ENCODE measurements around the gene INSIG2. TPM values are rescaled to one million over a fixed set of nuclear protein-coding genes. Genes with fewer than 3 reads are reported as not detected.

INSIG2 gene
- total RNA-seq, 1 experiment from 2014 or later, result 11.0 TPM

DNA sequence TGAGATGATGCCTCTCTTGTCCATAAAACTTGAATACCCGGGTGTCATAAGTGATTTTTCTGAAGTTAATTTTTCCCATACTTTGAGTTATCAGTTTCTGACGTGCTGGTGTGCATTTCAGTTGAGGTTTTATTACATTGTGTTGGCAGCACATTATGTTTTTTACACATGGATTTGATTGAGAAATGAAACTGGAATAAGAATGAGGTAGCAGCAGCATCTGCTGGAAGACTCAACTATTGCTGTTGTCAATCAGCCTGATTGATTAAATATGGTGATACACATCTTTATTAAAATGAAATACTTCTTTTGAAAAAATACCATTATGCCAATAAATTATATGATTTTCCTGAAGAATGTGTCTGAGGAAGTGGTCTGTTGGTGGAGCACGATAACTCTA is 60.5 kb downstream of the INSIG2 start:
- H3K9me3 ChIP-seq (replicated peaks), result no peaks in the 10 kb centered on the region
- H3K27ac ChIP-seq, result no peak overlapping the region
- H3K4me3 ChIP-seq, result no peak overlapping the region
- H3K4me1 ChIP-seq, result no peaks in the 10 kb centered on the region
- no peaks in the 10 kb centered on the region for H3K27me3 ChIP-seq
- no peak for DNase-seq
- no peaks in the 10 kb centered on the region for H3K36me3 ChIP-seq

DNA sequence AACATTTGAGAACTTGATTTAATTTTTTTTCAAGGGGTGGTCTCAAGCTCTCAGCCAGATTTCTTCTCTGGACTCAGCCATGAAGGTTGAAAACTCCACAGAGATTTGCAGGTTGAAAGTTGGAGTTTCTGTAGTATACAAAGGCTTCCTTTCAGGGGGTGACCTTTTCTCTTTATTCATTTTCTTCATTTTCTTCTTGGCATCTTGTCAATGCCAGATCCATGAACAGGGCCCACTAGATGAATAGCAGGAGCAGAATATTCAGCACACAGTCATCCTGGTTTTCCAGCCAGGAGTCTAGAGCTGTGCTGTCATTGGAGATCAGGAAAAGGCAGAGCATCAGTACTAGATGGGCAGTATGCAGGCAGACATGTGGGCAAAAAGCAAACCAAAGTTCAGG is 62.0 kb downstream of the INSIG2 start:
- H3K9me3 ChIP-seq (replicated peaks), result no peaks in the 10 kb centered on the region
- H3K36me3 ChIP-seq, result no peaks in the 10 kb centered on the region
- no peaks in the 10 kb centered on the region for H3K4me1 ChIP-seq
- H3K27me3 ChIP-seq, result no peaks in the 10 kb centered on the region
- no peak for DNase-seq
- no peak overlapping the region for H3K4me3 ChIP-seq
- no peak overlapping the region for H3K27ac ChIP-seq

DNA sequence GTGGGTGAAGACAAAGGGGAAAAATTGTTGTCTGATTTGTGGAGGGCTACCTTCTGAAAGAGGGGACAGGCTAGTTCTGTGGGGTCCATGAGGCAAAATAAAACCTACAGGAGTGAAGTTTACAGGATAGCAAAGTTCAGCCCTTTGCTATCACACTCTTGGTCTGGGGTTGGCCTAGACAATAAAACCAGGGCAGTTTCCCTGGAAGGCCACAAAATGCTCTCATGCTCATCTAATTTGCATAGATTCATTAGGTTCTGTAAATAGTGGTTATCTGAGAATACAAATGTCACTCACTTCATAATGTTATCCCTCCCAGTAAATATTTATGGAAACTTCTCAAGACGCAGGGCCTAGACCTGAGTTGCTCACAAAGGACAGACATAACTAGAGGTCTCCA is 63.6 kb downstream of the INSIG2 start:
- Histone ChIP-seq H3K4me3 (no peak overlapping the region), H3K27ac (no peak overlapping the region), H3K4me1 (no peaks in the 10 kb centered on the region), H3K36me3 (no peaks in the 10 kb centered on the region; the same call in 1 of the 2 replicates), H3K9me3 (replicated peaks) (no peaks in the 10 kb centered on the region), H3K27me3 (no peaks in the 10 kb centered on the region)
- DNase-seq, result no peak

DNA sequence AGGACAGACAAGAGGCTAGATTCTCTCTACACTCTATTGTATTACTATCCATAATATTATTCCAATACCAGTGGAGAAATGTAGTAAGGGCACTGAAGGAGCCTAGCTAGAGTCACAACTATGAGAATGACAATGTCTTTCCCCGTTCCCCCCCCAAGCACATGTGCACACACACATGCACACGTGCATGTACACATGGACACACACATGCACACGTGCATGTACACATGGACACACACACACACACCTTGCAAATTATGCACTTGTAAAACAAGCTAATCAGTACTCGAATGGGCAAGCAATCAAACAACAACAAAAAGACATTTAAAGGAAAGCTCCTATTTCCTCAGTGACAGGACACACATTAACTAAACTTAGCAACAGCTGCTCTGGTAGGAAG is 65.2 kb downstream of the INSIG2 start:
- H3K9me3 ChIP-seq (replicated peaks), result no peaks in the 10 kb centered on the region
- DNase-seq, result no peak

GRCh38 chr2:118154176-118154575 is 65.9 kb downstream of the INSIG2 start:
- H3K27ac ChIP-seq, result no peak overlapping the region
- no peaks in the 10 kb centered on the region; the same call in 1 of the 2 replicates for H3K36me3 ChIP-seq

More for the DNA sequence above, 65.2 kb downstream of the INSIG2 start:
- H3K27me3 ChIP-seq, result no peaks in the 10 kb centered on the region
- no peak overlapping the region for H3K4me3 ChIP-seq
- no peak overlapping the region for H3K27ac ChIP-seq
- no peaks in the 10 kb centered on the region for H3K4me1 ChIP-seq
- H3K36me3 ChIP-seq, result no peaks in the 10 kb centered on the region; the same call in 1 of the 2 replicates

More at GRCh38 chr2:118154176-118154575, 65.9 kb downstream of the INSIG2 start:
- H3K9me3 ChIP-seq (replicated peaks), result no peaks in the 10 kb centered on the region
- no peak overlapping the region for H3K4me3 ChIP-seq
- DNase-seq, result no peak
- no peaks in the 10 kb centered on the region for H3K4me1 ChIP-seq
- H3K27me3 ChIP-seq, result peaks cover under 1% of the 10 kb centered on the region; the same call in 1 of the 2 replicates

Other genes with a start within 250 kb of the INSIG2 start
- gene CCDC93, start 74.4 kb upstream of the INSIG2 start, total RNA-seq (2014; rRNA removed; shearing (Covaris generic)), result 18.3 and 19.0 TPM in 2 replicates

Data from SJCRH30 (cell line).